Panc1 (cell line): ENCODE data around the gene TP53AIP1. TPM values are rescaled to one million over a fixed set of nuclear protein-coding genes. Genes with fewer than 3 reads are reported as not detected.

Experiments used
- ATAC-seq: fragments of 200-7000 bp; cut with Tn5 transposase; 2 replicates; pipeline ENCODE4 v1.9.1; 2020; ENCODE audit warnings: mild to moderate bottlenecking, moderate library complexity
- BruUV-seq: library from RNA; stranded (reverse); fragments of 400-500 nt; replicated peaks from 2 replicates; lab custom pipeline; 2021; lab: Mats Ljungman, UMichigan
- CTCF ChIA-PET: fragments of 300-600 bp; sonication (Branson Sonifier 250); formaldehyde crosslinking; loops from one replicate; lab custom pipeline; 2022; ENCODE audit warnings: antibody characterized with exemption; lab: Charles Lee
- POLR2A ChIA-PET: fragments of 300-600 bp; sonication (Branson Sonifier 250); formaldehyde crosslinking; loops from one replicate; lab custom pipeline; 2022; ENCODE audit warnings: antibody characterized with exemption; lab: Charles Lee
- DNase-seq: peaks from one replicate; pipeline ENCODE4 v3.0.0-alpha.2; 2010; ENCODE audit warnings: low read depth, low spot score
- H3K27ac ChIP-seq: 2 replicates; pipeline ENCODE4 v1.5.1; 2011; ENCODE audit warnings: mild to moderate bottlenecking, low read length, inconsistent platforms
- H3K27me3 ChIP-seq: fragments of 200-500 bp; sonication (Bioruptor generic); 2 replicates; pipeline ENCODE4 v1.6.0; 2014; ENCODE audit warnings: low read length, inconsistent platforms; ENCODE audit not compliant: control insufficient read depth, insufficient read depth
- H3K36me3 ChIP-seq: fragments of 200-500 bp; sonication (Bioruptor generic); 2 replicates; pipeline ENCODE4 v1.5.1; 2014; ENCODE audit warnings: inconsistent platforms, mild to moderate bottlenecking, low read length, moderate library complexity; ENCODE audit not compliant: control insufficient read depth, insufficient read depth
- H3K4me1 ChIP-seq: 2 replicates; pipeline ENCODE4 v1.5.1; 2011; ENCODE audit warnings: inconsistent platforms, mild to moderate bottlenecking, low read length, moderate library complexity; ENCODE audit not compliant: control insufficient read depth, insufficient read depth
- H3K4me3 ChIP-seq, 2 experiments: 2 replicates each; pipeline ENCODE4 v1.5.1; 2011 to 2012; ENCODE audit warnings: low read depth in 2 of 2, low read length in 2 of 2, mild to moderate bottlenecking in 2 of 2, inconsistent platforms in 1 of 2, moderate library complexity in 1 of 2
- H3K9me3 ChIP-seq: fragments of 200-500 bp; sonication (Bioruptor generic); 2 replicates; pipeline ENCODE4 v1.5.1; 2014; ENCODE audit warnings: low read depth, mild to moderate bottlenecking, inconsistent platforms, low read length, moderate library complexity; ENCODE audit not compliant: control insufficient read depth, insufficient read depth
- POLR2AphosphoS5 ChIP-seq: IDR thresholded peaks from 2 replicates; pipeline ENCODE4 v1.6.1; 2012; ENCODE audit warnings: mild to moderate bottlenecking, low read depth, low read length, moderate library complexity
- SIN3A ChIP-seq: IDR thresholded peaks from 2 replicates; pipeline ENCODE4 v1.6.1; 2012; ENCODE audit warnings: low read depth, mild to moderate bottlenecking, low read length, moderate library complexity, borderline replicate concordance; ENCODE audit not compliant: insufficient read depth
- TCF7L2 ChIP-seq: IDR thresholded peaks from 2 replicates; pipeline ENCODE4 v1.6.1; 2011; ENCODE audit warnings: mild to moderate bottlenecking, low read depth, low read length, inconsistent platforms
- in situ Hi-C: cut with HindIII; loops from 2 replicates; pipeline ENCODE4 v1.10.0; 2016; ENCODE audit warnings: low sequenced_read_pairs, low pct_unique_long_range_greater_than_20kb
- intact Hi-C: fragments of 100-400 bp; cut with micrococcal nuclease; formaldehyde crosslinking; loops from one replicate; pipeline ENCODE4 v1.10.0; 2022; ENCODE audit not compliant: unreplicated experiment
- total RNA-seq: library from RNA; stranded (reverse); gene quantifications from one replicate; pipeline ENCODE4 v1.2.1, GENCODE V29; 2021; ENCODE audit not compliant: unreplicated experiment
- TF ChIP-seq, protein P1 (sequence below), 2 experiments: IDR thresholded peaks; 2 replicates each; pipeline ENCODE4 v1.6.1; 2011 to 2012; ENCODE audit warnings: low read depth in 2 of 2, control low read depth in 1 of 2, low read length in 1 of 2, mild to moderate bottlenecking in 1 of 2, moderate library complexity in 1 of 2; ENCODE audit not compliant: insufficient read depth in 1 of 2
- TF ChIP-seq, protein P2 (sequence below): fragments of 450-650 bp; IDR thresholded peaks from 2 replicates; pipeline ENCODE4 v1.5.1; 2017; ENCODE audit warnings: mild to moderate bottlenecking

TP53AIP1 gene
- total RNA-seq, 1 experiment from 2014 or later, result 0.08 TPM

DNA sequence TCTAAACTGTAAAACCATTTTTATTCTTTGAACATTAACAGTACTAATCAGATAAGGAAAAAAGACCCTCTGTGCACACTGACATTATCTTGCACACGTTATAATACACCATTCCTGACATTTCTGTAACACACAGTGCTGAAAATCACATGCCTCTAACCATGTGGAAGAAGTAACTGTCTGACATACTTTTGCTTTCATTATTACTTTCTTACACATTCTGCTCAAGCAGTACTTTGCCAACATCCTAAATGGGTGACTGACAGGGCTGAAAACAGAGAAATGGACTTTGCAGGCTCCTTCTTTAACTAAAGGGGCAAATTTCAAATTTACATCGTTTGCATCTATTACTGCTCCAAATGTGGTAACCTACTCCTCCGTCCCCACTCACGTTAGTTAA, 22.8 kb upstream of the TP53AIP1 start:
- peaks cover 4% of the 10 kb centered on the region; the same call in 1 of the 2 replicates for H3K36me3 ChIP-seq
- no peak for ATAC-seq
- ChIA-PET CTCF (no interaction called here), POLR2A (no interaction called here)
- H3K9me3 ChIP-seq, result no peaks in the 10 kb centered on the region
- H3K4me1 ChIP-seq, result no peaks in the 10 kb centered on the region
- H3K27ac ChIP-seq, result no peak overlapping the region
- no peak for TF ChIP-seq TCF7L2
- TF ChIP-seq POLR2AphosphoS5, result no peak
- TF ChIP-seq, protein P1, sequence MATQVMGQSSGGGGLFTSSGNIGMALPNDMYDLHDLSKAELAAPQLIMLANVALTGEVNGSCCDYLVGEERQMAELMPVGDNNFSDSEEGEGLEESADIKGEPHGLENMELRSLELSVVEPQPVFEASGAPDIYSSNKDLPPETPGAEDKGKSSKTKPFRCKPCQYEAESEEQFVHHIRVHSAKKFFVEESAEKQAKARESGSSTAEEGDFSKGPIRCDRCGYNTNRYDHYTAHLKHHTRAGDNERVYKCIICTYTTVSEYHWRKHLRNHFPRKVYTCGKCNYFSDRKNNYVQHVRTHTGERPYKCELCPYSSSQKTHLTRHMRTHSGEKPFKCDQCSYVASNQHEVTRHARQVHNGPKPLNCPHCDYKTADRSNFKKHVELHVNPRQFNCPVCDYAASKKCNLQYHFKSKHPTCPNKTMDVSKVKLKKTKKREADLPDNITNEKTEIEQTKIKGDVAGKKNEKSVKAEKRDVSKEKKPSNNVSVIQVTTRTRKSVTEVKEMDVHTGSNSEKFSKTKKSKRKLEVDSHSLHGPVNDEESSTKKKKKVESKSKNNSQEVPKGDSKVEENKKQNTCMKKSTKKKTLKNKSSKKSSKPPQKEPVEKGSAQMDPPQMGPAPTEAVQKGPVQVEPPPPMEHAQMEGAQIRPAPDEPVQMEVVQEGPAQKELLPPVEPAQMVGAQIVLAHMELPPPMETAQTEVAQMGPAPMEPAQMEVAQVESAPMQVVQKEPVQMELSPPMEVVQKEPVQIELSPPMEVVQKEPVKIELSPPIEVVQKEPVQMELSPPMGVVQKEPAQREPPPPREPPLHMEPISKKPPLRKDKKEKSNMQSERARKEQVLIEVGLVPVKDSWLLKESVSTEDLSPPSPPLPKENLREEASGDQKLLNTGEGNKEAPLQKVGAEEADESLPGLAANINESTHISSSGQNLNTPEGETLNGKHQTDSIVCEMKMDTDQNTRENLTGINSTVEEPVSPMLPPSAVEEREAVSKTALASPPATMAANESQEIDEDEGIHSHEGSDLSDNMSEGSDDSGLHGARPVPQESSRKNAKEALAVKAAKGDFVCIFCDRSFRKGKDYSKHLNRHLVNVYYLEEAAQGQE (IDR thresholded peaks at IDR 0.05; ENCODE audit: insufficient read depth in 1 of 2, low read depth in 2 of 2, low read length in 1 of 2), result no peak
- TF ChIP-seq, protein P2, sequence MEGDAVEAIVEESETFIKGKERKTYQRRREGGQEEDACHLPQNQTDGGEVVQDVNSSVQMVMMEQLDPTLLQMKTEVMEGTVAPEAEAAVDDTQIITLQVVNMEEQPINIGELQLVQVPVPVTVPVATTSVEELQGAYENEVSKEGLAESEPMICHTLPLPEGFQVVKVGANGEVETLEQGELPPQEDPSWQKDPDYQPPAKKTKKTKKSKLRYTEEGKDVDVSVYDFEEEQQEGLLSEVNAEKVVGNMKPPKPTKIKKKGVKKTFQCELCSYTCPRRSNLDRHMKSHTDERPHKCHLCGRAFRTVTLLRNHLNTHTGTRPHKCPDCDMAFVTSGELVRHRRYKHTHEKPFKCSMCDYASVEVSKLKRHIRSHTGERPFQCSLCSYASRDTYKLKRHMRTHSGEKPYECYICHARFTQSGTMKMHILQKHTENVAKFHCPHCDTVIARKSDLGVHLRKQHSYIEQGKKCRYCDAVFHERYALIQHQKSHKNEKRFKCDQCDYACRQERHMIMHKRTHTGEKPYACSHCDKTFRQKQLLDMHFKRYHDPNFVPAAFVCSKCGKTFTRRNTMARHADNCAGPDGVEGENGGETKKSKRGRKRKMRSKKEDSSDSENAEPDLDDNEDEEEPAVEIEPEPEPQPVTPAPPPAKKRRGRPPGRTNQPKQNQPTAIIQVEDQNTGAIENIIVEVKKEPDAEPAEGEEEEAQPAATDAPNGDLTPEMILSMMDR, result no peak
- TF ChIP-seq SIN3A, result no peak
- H3K27me3 ChIP-seq, result no peaks in the 10 kb centered on the region
- intact Hi-C loops (no loop called here), in situ Hi-C loops (no loop called here)
- no TSS peak for BruUV-seq
- DNase-seq, result no peak
- no peak overlapping the region for H3K4me3 ChIP-seq

- Histone ChIP-seq H3K36me3 (no peaks in the 10 kb centered on the region), H3K27me3 (no peaks in the 10 kb centered on the region), H3K27ac (no peak overlapping the region), H3K4me1 (no peaks in the 10 kb centered on the region), H3K9me3 (no peaks in the 10 kb centered on the region), H3K4me3 (no peak overlapping the region)
- BruUV-seq, result no TSS peak
- DNase-seq, result no peak
- TF ChIP-seq, protein P2, result no peak
- TF ChIP-seq TCF7L2, result no peak
- TF ChIP-seq SIN3A, result no peak
- TF ChIP-seq POLR2AphosphoS5, result no peak
- TF ChIP-seq, protein P1 (IDR thresholded peaks at IDR 0.05; ENCODE audit: insufficient read depth in 1 of 2, low read depth in 2 of 2, low read length in 1 of 2), result no peak
- no peak for ATAC-seq
- intact Hi-C loops (no loop called here), in situ Hi-C loops (no loop called here)
- CTCF ChIA-PET, result no interaction called here
- POLR2A ChIA-PET, result no interaction called here
Measured at GRCh38 chr11:128964463-128964930, 21.8 kb upstream of the TP53AIP1 start.
